GM19025 (cell line): Measurements from ENCODE around the gene SUCLG2.
A peak's percentile ranks its signal among the peaks of the same experiment; 100 is the strongest.

ENCODE experiments used
- ATAC-seq: cut with Tn5 transposase; IDR thresholded peaks from one replicate; pipeline ENCODE4 v1.9.1; 2021; ENCODE audit warnings: mild to moderate bottlenecking, low read depth, moderate library complexity; ENCODE audit not compliant: unreplicated experiment

The SUCLG2 gene

DNA sequence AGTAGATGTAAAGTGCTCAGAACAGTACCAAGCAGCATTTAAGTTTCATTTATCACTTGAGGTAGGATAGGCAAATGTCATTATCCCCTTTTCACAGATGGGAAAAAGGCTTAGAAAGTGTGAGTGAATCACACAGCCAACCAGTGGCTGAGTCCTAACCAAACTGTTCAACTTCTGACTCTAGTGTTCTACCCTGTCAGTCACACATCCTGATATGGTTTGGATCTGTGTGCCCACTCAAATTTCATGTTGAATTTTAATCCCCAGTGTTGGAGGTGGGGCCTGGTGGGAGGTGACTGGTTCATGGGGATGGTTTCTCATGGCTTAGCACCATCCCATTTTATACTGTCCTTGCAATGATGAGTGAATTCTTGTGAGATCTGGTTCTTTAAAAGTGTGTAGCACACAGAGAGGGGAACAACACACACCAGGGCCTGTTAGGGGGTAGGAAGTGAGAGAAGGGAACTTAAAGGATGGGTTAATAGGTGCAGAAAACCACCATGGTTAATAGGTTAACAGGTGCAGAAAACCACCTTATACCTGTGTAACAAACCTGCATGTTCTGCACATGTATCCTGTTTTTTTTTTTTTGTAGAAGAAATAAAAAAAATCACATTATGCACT is 304.7 kb downstream of the SUCLG2 start:
- ATAC-seq, result peak; percentile 85

DNA sequence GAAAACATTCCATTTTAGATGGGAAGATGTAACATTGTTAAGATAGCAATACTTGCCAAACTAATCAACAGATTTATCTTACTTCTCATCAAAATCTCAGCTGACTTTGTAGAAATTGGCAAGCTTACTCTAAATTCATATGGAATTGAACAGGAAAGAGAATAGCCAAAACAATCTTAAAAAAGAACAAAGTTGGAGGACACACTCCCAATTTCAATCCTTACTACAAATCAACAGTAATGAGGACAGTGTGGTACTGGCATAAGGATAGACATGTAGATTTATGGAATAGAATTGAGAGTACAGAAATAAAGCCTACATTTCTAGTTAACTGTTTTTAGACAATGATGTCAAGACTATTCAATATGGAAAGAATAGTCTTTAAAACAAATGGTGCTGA is 308.3 kb downstream of the SUCLG2 start:
- no peak for ATAC-seq

GRCh38 chr3:67335813-67336212 is 318.6 kb downstream of the SUCLG2 start:
- no peak for ATAC-seq

DNA sequence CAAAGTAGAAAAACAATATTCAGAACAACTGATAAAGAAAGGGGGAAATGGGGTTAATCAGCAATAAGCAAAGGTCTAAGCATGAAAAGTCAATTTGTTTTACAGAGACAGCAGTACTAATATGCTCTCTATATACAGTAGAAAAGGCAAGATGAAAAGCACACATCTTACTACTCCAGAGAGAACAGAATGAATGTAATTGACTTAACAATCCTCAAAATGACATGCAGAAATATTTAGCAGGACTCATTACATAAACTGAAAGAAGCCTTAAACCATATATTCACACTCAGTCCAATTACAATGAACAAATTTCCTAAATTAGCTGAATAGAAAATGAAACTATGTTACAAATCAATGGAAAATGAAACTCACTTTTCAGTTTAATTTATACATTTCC is 319.8 kb downstream of the SUCLG2 start:
- ATAC-seq, result no peak

DNA sequence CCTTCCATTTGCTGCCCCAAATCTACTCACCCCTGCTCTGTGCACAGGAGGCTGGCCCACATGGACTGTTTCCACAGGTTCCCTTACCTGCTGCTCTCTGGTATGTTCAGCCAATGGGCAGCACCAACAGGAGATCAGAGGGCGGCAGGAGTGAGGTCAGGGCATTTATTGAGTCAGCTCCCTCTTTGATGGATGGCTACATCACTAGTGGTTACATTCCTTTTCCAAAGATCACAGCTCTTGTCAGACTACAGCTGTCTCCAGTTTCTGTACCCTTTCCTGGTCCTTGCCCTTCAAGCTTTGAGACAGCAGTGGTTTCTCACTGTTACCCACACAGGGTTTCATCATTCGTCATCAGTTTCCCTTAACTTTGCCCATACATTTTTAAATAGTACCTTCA is 325.1 kb downstream of the SUCLG2 start:
- ATAC-seq, result no peak

GRCh38 chr3:67327582-67327981 is 326.8 kb downstream of the SUCLG2 start:
- ATAC-seq, result no peak

GRCh38 chr3:67325231-67325630 is 329.2 kb downstream of the SUCLG2 start:
- no peak for ATAC-seq
